GM18508 (cell line): ENCODE results near the gene UFL1.
"Not testable (repeated sequence)": the region's sequence is repeated elsewhere in the genome, so short reads cannot be mapped to it uniquely, and the experiment has no call there.

Experiments used
- ATAC-seq: cut with Tn5 transposase; IDR thresholded peaks from one replicate; pipeline ENCODE4 v1.9.1; 2021; ENCODE audit warnings: moderate number of reproducible peaks; ENCODE audit not compliant: insufficient read depth, unreplicated experiment

The UFL1 gene

GRCh38 chr6:96521644-96522464, at the start of gene UFL1:
Gene UFL1, plus strand, starts transcription at chr6:96521806. Its CDS starts 68 bp downstream, at chr6:96521874.
- ATAC-seq: peak; percentile 87

- ATAC-seq: not testable (repeated sequence)
Observed at GRCh38 chr6:96472291-96472690, 49.3 kb upstream of the UFL1 start.

- no peak for ATAC-seq
Observed at GRCh38 chr6:96478695-96479094, 42.9 kb upstream of the UFL1 start.

GRCh38 chr6:96491926-96492325, 29.7 kb upstream of the UFL1 start:
- ATAC-seq: no peak

GRCh38 chr6:96499781-96500180, 21.8 kb upstream of the UFL1 start:
- no peak for ATAC-seq

GRCh38 chr6:96502915-96503314, 18.7 kb upstream of the UFL1 start:
- ATAC-seq: no peak

GRCh38 chr6:96505363-96505762, 16.2 kb upstream of the UFL1 start:
- no peak for ATAC-seq

GRCh38 chr6:96509281-96509680, 12.3 kb upstream of the UFL1 start:
- no peak for ATAC-seq

GRCh38 chr6:96520171-96521115, 1.2 kb upstream of the UFL1 start:
- no peak for ATAC-seq

- peak; percentile 16 for ATAC-seq
Observed at GRCh38 chr6:96521306-96521643, 331 bp upstream of the UFL1 start.

- ATAC-seq: peak; percentile 21
Observed at GRCh38 chr6:96522465-96523009, 931 bp downstream of the UFL1 start.

GRCh38 chr6:96528193-96528592, 6.6 kb downstream of the UFL1 start:
- ATAC-seq: no peak

- ATAC-seq: no peak
Observed at GRCh38 chr6:96532399-96532798, 10.8 kb downstream of the UFL1 start.

- ATAC-seq: no peak
Observed at GRCh38 chr6:96537726-96538125, 16.1 kb downstream of the UFL1 start.

- ATAC-seq: no peak
Observed at GRCh38 chr6:96542702-96543101, 21.1 kb downstream of the UFL1 start.

GRCh38 chr6:96545882-96546281, 24.3 kb downstream of the UFL1 start:
- no peak for ATAC-seq

- ATAC-seq: no peak
Observed at GRCh38 chr6:96547654-96548053, 26.0 kb downstream of the UFL1 start.

- no peak for ATAC-seq
Observed at GRCh38 chr6:96554558-96554957, 33.0 kb downstream of the UFL1 start.

GRCh38 chr6:96559740-96560139, 38.1 kb downstream of the UFL1 start:
- not testable (repeated sequence) for ATAC-seq

- ATAC-seq: no peak
Observed at GRCh38 chr6:96562886-96563285, 41.3 kb downstream of the UFL1 start, which contains the start of gene FHL5. Gene FHL5, plus strand, starts transcription at chr6:96563128. Its CDS starts 40,486 bp downstream, at chr6:96603614.

- no peak for ATAC-seq
Observed at GRCh38 chr6:96563853-96564252, 42.2 kb downstream of the UFL1 start.
